Neural cell (in vitro differentiated cells): ENCODE measurements around the gene TYROBP.

Experiments used
- EZH2 ChIP-seq: fragments of 200-600, 300-800 bp; shearing (Covaris generic), sonication (generic); IDR thresholded peaks from 2 replicates; pipeline ENCODE4 v1.6.1; 2014; ENCODE audit warnings: antibody characterized with exemption, low read length, borderline replicate concordance, mild to moderate bottlenecking; ENCODE audit not compliant: insufficient read depth, poor library complexity, severe bottlenecking
- RAD21 ChIP-seq: fragments of 450-650 bp; conservative IDR thresholded peaks from 2 replicates; pipeline ENCODE4 v1.6.1; 2014; ENCODE audit warnings: antibody characterized with exemption, mild to moderate bottlenecking, moderate library complexity
- SMC3 ChIP-seq: fragments of 450-650 bp; conservative IDR thresholded peaks from 2 replicates; pipeline ENCODE4 v1.6.1; 2014; ENCODE audit warnings: antibody characterized with exemption, mild to moderate bottlenecking, moderate library complexity; ENCODE audit not compliant: poor library complexity
- TAF1 ChIP-seq: IDR thresholded peaks from 2 replicates; pipeline ENCODE4 v1.6.1; 2012; ENCODE audit warnings: low read depth
- TF ChIP-seq, protein P1 (sequence below): fragments of 450-650 bp; IDR thresholded peaks from 2 replicates; pipeline ENCODE4 v1.5.1; 2014; ENCODE audit warnings: antibody characterized with exemption, mild to moderate bottlenecking, moderate library complexity; ENCODE audit not compliant: poor library complexity, severe bottlenecking
- TF ChIP-seq, protein P2 (sequence below): IDR thresholded peaks from 2 replicates; pipeline ENCODE4 v1.6.1; 2012; ENCODE audit warnings: borderline replicate concordance

DNA sequence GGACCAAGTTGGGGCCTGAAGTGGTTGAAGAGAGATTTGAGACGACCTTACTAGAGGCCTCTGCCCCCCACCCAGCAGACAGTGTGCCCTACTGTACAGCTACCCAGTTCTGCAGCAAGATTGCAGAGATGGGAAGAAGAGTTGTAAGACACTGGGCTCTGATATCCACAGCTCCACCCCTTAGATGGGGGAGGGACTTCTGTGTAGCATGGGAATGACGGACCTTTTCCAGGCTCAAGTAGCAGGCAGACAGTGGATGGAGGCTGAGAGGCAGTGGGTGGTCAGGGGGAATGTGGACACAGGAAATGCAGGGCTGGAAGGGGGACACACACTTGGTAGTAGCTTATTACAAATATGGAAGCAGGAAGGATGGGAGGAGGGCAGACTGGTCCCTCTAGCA, 41.0 kb upstream of the TYROBP start:
- TF ChIP-seq, protein P1, sequence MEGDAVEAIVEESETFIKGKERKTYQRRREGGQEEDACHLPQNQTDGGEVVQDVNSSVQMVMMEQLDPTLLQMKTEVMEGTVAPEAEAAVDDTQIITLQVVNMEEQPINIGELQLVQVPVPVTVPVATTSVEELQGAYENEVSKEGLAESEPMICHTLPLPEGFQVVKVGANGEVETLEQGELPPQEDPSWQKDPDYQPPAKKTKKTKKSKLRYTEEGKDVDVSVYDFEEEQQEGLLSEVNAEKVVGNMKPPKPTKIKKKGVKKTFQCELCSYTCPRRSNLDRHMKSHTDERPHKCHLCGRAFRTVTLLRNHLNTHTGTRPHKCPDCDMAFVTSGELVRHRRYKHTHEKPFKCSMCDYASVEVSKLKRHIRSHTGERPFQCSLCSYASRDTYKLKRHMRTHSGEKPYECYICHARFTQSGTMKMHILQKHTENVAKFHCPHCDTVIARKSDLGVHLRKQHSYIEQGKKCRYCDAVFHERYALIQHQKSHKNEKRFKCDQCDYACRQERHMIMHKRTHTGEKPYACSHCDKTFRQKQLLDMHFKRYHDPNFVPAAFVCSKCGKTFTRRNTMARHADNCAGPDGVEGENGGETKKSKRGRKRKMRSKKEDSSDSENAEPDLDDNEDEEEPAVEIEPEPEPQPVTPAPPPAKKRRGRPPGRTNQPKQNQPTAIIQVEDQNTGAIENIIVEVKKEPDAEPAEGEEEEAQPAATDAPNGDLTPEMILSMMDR, result no peak
- TF ChIP-seq, protein P2, sequence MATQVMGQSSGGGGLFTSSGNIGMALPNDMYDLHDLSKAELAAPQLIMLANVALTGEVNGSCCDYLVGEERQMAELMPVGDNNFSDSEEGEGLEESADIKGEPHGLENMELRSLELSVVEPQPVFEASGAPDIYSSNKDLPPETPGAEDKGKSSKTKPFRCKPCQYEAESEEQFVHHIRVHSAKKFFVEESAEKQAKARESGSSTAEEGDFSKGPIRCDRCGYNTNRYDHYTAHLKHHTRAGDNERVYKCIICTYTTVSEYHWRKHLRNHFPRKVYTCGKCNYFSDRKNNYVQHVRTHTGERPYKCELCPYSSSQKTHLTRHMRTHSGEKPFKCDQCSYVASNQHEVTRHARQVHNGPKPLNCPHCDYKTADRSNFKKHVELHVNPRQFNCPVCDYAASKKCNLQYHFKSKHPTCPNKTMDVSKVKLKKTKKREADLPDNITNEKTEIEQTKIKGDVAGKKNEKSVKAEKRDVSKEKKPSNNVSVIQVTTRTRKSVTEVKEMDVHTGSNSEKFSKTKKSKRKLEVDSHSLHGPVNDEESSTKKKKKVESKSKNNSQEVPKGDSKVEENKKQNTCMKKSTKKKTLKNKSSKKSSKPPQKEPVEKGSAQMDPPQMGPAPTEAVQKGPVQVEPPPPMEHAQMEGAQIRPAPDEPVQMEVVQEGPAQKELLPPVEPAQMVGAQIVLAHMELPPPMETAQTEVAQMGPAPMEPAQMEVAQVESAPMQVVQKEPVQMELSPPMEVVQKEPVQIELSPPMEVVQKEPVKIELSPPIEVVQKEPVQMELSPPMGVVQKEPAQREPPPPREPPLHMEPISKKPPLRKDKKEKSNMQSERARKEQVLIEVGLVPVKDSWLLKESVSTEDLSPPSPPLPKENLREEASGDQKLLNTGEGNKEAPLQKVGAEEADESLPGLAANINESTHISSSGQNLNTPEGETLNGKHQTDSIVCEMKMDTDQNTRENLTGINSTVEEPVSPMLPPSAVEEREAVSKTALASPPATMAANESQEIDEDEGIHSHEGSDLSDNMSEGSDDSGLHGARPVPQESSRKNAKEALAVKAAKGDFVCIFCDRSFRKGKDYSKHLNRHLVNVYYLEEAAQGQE, result no peak
- TF ChIP-seq TAF1 (no peak), RAD21 (no peak), EZH2 (no peak), SMC3 (no peak)
